Epidermal melanocyte (primary cell): ENCODE data around the gene UNC13B.
A peak's percentile ranks its signal among the peaks of the same experiment; 100 is the strongest.
"Not testable (repeated sequence)": the region's sequence is repeated elsewhere in the genome, so short reads cannot be mapped to it uniquely, and the experiment has no call there.

Experiments used
- DNase-seq: peaks from one replicate; pipeline ENCODE4 v3.0.0; 2011; ENCODE audit warnings: low spot score; ENCODE audit not compliant: insufficient read length

The UNC13B gene

GRCh38 chr9:35161713-35162604, at the start of gene UNC13B:
Gene UNC13B, plus strand, starts transcription at chr9:35162009. Its CDS starts 275 bp downstream, at chr9:35162284.
- DNase-seq = peak; percentile 91

DNA sequence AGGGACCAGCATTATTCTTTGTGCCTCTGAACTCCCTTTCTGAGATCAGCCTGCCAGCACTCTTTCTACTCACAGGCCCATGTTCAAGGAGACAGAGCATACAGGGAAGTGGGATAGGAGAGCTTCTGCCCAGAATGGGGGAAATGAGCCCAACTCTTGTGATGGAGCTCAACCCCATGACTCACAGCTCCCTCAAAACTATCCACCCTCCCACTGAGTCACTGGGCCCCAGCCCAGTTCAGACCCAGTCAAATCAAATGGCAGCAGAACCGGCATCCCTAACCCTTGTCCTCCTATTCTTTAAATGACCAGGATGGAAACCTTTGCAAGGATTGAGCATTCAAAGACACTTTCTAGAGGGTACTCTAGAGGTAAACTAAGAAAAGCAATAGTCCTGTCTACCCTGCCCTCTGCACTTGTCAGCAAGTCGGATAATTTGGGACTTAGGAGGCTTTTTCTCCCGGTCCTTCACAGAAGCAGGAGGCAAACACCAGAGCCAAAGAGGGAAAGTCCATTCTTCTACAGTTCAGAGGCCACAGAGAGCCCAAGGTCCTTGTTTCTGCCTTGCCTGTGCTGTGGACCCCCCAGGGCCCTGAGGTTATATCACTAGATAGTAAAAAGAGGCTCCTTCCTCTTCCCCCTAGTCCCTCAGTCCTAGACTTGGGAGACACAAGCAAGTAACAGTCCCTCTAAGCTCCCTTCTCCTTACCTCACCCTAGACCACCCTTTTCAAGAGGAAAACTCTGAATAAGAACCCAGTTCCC, 49.4 kb upstream of the UNC13B start:
- no peak for DNase-seq

DNA sequence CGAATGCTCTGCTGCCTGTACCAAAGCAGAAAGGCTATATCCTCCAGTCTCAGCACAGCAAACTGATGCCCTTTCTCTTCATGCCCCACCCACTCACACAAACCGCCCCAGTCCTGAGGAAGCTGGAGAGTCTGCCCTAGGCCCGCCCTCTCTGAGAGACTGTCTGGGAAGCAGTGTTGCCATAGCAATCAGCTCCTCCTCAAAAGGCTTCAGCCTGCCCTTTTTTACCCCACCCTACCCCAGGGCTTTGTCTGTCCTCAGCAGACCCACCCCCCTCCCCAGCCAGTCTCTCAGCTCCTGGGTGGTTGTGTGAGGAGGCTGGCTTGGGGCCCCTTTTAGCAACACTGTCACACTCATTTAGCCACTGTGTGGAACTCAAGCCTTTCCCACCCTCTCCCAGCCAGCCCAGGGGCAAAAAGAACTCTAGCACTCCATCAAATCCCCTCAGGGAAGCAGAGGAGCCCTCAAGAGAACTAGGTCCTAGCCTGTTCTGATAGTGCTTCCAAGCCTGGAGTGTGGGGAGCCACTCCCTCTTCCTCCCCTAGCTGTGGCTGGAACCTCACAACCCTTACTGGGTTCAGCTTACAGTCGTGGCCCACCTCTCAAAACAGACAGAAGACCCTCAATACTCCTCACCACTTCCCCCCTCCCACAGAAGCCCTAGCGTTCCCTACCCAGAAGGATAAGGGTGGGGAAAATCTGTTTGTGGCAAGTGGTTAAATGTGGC, 47.5 kb upstream of the UNC13B start:
- peak; percentile 85 for DNase-seq

- no peak for DNase-seq
Measured at GRCh38 chr9:35114840-35115628, 46.8 kb upstream of the UNC13B start.

- peak; percentile 81 for DNase-seq
Measured at GRCh38 chr9:35115680-35116538, 45.9 kb upstream of the UNC13B start, which contains the start of gene ATOSB. Gene ATOSB, minus strand, starts transcription at chr9:35115862. Its CDS starts 7,588 bp downstream, at chr9:35108274.

DNA sequence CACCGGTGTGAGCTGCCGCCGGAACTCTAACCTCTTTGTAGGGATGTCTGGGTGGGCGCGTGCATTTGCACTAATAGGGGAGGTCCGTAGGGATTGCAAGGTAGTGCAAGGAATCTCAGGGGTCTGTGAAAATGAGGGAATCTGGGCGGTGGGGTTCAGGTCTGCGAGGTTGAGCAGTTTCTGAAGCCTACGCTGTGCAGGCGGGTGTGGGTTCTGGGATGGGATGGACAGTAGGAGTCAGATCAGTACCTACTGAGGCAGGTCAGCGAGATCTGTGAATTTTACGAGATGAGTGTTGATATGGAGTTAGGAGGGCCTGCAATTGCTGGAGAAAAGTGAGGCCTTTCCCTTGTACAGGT, 45.3 kb upstream of the UNC13B start:
- no peak for DNase-seq

DNA sequence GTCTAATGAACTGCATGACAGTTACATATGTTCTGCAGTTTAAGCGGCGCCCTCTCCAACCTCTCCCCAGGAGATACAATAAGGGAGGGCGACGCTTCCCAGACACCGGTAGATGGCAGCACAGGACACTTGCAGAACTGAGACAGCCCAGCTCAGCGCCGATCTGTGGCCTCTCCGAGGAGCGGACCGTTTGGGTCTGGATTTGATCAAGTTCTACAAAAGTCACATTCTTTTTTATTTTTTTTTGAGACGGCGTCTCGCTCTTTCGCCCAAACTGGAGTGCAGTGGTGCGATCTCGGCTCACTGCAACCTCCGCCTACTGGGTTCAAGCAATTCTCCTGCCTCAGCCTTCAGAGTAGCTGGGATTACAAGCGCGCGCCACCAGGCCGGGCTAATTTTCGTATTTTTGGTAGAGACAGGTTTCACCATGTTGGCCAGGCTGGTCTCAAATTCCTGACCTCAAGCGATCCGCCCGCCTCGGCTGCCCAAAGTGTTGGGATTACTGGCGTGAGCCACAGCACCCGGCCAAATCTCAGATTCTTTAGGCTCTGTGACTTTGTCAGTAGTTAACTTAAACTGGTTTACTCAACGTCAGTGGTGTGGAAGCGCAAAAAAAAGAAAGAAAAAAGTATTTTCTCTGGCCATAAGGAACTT, 44.8 kb upstream of the UNC13B start:
- DNase-seq = peak; percentile 79

DNA sequence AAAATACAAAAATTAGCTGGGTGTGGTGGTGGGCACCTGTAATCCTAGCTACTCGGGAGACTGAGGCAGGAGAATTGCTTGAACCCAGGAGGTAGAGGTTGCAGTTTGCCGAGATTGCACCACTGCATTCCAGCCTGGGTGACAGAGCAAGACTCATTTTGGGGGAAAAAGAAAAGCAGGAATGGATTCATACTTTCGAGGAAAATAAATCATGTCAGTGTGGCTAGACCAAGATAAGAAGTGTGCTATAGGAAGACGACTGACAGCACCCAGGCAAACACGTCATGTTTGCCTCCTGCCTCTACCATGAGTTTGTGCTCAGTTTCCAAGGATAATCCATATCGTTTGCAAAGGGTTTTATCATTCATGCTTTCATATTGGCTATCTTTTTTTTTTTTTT, 26.9 kb upstream of the UNC13B start:
- DNase-seq = no peak

DNA sequence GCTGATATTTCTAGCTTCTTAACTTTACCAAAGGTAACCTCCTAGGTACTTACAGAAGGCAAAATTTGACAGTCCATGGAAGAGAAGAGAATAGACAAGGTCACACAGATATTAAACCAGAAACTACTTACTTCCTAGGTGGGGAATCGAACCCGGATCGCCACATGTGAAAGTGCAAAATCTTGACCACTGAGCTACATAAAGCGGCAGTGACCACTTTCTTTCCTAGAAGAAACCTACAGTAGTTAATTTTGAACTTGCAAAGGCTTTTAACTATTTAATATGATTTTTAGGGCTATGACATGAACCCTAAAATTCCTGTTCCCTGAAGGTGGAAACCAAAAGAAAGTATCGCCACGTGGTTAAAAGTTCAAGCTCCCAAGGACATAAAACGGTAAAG, 25.8 kb upstream of the UNC13B start:
- DNase-seq = no peak

DNA sequence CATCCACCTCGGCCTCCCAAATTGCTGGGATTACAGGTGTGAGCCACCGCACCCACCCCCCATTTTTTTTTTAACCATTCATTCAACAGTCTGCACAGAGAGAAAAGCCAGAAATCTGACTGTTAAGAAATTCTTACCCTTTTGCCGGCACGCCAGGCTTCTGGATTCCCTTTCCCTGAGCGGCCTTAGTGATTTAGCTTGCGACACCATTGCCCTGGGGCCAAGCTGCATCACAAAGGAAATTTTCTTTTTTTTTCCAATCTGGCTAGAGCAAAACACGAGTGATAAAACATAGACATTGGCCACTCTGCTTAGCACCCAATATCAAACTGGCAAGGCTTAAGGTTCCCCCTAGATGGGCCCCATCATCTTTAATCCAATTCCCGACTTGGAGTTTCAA, 24.9 kb upstream of the UNC13B start:
- DNase-seq = no peak

DNA sequence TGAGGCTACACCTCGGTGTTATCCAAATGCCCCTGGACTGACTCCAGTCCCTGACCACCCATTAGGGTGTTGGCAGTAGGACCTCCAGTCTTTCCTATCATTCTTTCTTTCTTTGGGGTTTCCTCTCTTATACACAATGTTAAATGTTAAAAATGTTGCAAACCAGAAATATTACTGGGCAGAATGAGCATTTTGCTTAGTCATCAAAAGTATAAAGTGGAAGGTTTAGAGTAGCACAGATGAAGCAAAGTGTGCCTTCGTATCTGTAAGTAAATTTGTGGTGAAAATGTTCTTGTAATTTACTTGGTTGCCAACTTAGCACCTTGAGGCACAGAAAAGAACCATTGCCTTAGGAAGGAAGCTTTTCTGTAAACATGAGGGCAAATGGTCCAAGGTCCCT, 21.7 kb upstream of the UNC13B start:
- DNase-seq = no peak

- no peak for DNase-seq
Measured at GRCh38 chr9:35142037-35142436, 19.8 kb upstream of the UNC13B start.

DNA sequence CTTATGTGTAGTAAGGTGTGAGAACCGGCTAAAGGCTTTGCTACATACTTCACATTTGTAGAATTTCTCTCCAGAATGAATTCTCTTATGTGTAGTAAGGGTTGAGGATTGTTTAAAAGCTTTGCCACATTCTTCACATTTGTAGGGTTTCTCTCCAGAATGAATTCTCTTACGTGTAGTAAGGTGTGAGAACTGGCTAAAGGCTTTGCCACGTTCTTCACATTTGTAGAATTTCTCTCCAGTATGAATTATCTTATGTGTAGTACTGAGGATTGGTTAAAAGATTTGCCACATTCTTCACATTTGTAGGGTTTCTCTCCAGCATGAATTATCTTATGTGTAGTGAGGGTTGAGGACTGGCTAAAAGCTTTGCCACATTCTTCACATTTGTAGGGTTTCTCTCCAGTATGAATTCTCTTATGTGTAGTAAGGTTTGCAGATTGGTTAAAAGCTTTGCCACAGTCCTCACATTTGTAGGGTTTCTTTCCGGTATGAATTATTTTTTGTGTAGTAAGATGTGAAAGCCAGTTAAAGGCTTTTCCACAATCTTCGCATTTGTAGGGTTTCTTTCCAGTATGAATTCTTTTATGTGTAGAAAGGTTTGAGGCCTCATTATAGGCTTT, 13.8 kb upstream of the UNC13B start:
- DNase-seq = not testable (repeated sequence)

- DNase-seq = no peak
Measured at GRCh38 chr9:35152926-35153325, 8.9 kb upstream of the UNC13B start.

DNA sequence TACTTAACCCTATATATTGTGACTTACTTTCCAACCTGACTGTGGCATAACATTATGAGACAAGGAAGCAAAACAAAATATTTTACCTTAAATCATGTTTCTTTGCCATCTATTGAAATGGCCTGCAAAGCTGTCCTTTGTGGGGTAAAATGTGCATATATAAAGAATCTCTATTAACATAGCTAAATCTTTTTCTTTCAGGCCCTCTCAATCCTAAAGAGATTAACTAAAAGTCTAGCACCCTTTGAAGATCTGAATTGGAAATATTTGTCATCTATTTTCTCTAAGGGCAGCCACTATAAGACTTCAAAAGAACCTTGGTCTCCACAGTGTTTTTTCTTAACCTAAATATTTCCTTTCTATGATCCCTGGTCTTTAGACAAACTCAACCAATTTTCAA, 5.0 kb upstream of the UNC13B start:
- DNase-seq = no peak

DNA sequence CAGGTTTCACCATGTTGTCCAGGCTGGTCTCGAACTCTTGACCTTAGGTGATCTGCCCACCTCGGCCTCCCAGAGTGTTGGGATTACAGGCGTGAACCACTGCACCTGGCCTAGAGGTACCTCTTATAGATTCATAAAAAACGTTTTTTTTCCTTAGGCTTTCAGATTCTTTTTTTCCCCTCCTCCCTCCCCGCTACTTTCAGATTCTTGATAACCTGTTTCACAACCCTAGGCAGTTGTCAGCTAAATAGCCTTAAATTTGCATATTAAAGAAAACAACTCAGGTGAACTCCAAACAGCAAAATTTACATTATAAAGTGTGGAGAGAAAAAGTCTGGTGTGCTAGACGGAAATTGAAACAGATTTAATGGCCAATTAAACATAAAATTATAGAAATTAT, 4.0 kb upstream of the UNC13B start:
- not testable (repeated sequence) for DNase-seq

GRCh38 chr9:35158501-35159280, 3.1 kb upstream of the UNC13B start:
- no peak for DNase-seq

- DNase-seq = no peak
Measured at GRCh38 chr9:35162605-35163315, 951 bp downstream of the UNC13B start.
